ENCODE measurements around the gene OR8A1. TPM values are rescaled to one million over a fixed set of nuclear protein-coding genes. Genes with fewer than 3 reads are reported as not detected.

OR8A1 gene
- total RNA-seq, 6 donors from 2014 or later, result not detected

DNA sequence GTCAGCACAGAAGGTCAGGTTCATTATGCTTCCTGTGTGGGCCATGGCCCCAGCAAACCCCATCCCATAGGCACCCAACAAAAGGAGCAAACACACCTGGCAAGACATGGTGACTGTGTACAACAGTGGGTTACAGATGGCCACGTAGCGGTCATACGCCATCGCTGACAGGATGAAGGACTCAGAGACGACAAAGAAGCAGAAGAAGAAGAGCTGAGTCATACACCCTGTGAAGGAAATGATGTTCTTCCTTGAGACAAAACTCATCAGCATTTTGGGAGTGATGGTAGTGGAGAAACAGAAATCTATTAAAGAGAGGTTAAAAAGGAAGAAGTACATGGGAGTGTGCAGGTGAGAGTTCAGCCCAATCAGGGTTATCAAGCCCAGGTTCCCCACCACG is 26.7 kb upstream of the OR8A1 start:
- DNase-seq (no peak), ATAC-seq (ENCODE audit: low FRiP score in 2 of 2) (no peak)
- Histone ChIP-seq H3K27me3 (no peaks in the 10 kb centered on the region), H3K4me1 (no peaks in the 10 kb centered on the region), H3K4me3 (no peak overlapping the region), H3K9me3 (no peaks in the 10 kb centered on the region), H3K36me3 (no peaks in the 10 kb centered on the region), H3K27ac (no peak overlapping the region)
- WGBS, 2 donors, result 66 to 81% methylated on average over 6 of the region's 6 CpGs
- TF ChIP-seq POLR2AphosphoS5 (IDR thresholded peaks at IDR 0.05) (no peak), EP300 (IDR thresholded peaks at IDR 0.05) (no peak), POLR2A (IDR thresholded peaks at IDR 0.05) (no peak)
- TF ChIP-seq, protein P1, sequence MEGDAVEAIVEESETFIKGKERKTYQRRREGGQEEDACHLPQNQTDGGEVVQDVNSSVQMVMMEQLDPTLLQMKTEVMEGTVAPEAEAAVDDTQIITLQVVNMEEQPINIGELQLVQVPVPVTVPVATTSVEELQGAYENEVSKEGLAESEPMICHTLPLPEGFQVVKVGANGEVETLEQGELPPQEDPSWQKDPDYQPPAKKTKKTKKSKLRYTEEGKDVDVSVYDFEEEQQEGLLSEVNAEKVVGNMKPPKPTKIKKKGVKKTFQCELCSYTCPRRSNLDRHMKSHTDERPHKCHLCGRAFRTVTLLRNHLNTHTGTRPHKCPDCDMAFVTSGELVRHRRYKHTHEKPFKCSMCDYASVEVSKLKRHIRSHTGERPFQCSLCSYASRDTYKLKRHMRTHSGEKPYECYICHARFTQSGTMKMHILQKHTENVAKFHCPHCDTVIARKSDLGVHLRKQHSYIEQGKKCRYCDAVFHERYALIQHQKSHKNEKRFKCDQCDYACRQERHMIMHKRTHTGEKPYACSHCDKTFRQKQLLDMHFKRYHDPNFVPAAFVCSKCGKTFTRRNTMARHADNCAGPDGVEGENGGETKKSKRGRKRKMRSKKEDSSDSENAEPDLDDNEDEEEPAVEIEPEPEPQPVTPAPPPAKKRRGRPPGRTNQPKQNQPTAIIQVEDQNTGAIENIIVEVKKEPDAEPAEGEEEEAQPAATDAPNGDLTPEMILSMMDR (IDR thresholded peaks at IDR 0.05), result no peak

DNA sequence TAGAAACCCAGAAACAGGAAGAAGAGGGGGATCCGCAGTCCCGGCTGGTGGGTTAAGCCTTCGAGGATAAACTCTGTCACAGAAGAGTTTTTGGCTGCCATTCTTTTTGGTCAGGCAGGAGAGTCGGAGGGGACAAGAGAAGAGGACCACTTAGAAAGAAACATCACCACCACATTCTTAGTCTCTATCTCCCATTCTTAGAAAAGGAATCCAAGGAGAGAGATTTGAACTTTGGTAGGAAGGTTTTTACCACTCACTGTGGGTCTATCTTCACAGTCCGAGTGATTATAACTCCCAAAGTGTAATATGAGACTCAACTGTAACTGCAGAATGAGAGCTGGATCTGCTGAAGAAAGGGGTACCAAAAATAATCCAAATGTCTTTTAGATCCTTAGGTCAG is 26.2 kb upstream of the OR8A1 start, which contains the start of gene OR8B12:
Gene OR8B12, minus strand, starts transcription at position 101 of the 400 bp plus-strand sequence. Its CDS starts 0 bp downstream, at position 101.
- ATAC-seq (ENCODE audit: low FRiP score in 2 of 2) (no peak), DNase-seq (no peak)
- Histone ChIP-seq H3K27ac (no peak within 1 kb of the TSS), H3K9me3 (no peaks in the 10 kb centered on the region), H3K4me3 (no peak within 1 kb of the TSS), H3K27me3 (no peaks in the 10 kb centered on the region), H3K36me3 (no peaks in the 10 kb centered on the region), H3K4me1 (no peaks in the 10 kb centered on the region)
- 86% methylated on average over 5 of the region's 5 CpGs for WGBS, 2 donors
- TF ChIP-seq, protein P1 (IDR thresholded peaks at IDR 0.05), result no peak
- TF ChIP-seq POLR2A (IDR thresholded peaks at IDR 0.05) (no peak), POLR2AphosphoS5 (IDR thresholded peaks at IDR 0.05) (no peak), EP300 (IDR thresholded peaks at IDR 0.05) (no peak)

DNA sequence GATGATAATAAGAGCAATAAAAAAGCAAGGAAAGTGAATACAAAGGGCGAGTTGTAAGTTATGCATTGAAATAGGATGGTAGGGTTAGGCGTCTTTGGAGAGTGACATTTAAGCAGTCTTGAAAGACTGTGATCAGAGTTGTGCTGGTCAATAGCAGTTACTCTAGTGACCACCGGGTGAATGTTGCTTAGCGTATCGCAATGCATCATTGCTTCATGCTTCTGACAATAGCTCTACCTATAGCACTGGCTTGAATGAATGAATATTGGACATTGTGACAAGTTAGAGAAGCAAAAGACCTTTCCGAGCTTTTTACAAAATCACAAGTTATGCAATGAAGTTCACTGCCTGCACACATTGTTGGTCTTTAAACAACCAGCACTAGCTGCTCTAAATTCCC is 18.6 kb upstream of the OR8A1 start:
- Histone ChIP-seq H3K27ac (no peak overlapping the region), H3K4me1 (no peaks in the 10 kb centered on the region), H3K4me3 (no peak overlapping the region), H3K9me3 (no peaks in the 10 kb centered on the region), H3K27me3 (no peaks in the 10 kb centered on the region), H3K36me3 (no peaks in the 10 kb centered on the region)
- DNase-seq (no peak), ATAC-seq (ENCODE audit: low FRiP score in 2 of 2) (no peak)
- WGBS, 2 donors, result 79 to 83% methylated on average over 6 of the region's 6 CpGs
- TF ChIP-seq, protein P1 (IDR thresholded peaks at IDR 0.05), result no peak
- no peak for TF ChIP-seq POLR2AphosphoS5 (IDR thresholded peaks at IDR 0.05)

DNA sequence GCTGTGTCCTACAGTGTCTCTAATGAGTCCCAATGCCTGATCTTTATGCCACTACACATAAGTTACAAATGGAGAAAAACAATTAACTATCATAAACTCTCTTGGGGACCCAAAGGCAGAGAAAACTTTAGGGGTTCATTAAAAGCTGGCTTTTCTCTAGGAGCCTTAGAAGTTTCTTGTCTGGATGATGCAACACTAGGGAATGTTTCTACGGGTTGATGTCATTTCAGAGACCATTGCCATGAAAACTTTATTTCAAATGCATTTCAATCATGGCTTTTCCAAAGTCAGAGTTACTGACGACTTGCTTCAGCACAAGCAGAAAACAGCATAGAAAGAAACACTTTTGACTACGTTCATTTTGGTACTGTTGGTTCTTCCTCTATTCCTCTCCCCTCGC is 17.8 kb upstream of the OR8A1 start:
- no peaks in the 10 kb centered on the region for H3K27me3 ChIP-seq
- TF ChIP-seq POLR2AphosphoS5 (IDR thresholded peaks at IDR 0.05), result no peak
- TF ChIP-seq, protein P1 (IDR thresholded peaks at IDR 0.05), result no peak
- TF ChIP-seq POLR2A (IDR thresholded peaks at IDR 0.05), result no peak
- no peak for TF ChIP-seq EP300 (IDR thresholded peaks at IDR 0.05)
- H3K4me1 ChIP-seq, result no peaks in the 10 kb centered on the region
- H3K4me3 ChIP-seq, result no peak overlapping the region
- H3K27ac ChIP-seq, result no peak overlapping the region
- H3K36me3 ChIP-seq, result no peaks in the 10 kb centered on the region
- no peaks in the 10 kb centered on the region for H3K9me3 ChIP-seq
- DNase-seq, result no peak
- no peak for ATAC-seq (ENCODE audit: low FRiP score in 2 of 2)
- WGBS, 2 donors, result 78 to 83% methylated on average over 4 of the region's 4 CpGs

DNA sequence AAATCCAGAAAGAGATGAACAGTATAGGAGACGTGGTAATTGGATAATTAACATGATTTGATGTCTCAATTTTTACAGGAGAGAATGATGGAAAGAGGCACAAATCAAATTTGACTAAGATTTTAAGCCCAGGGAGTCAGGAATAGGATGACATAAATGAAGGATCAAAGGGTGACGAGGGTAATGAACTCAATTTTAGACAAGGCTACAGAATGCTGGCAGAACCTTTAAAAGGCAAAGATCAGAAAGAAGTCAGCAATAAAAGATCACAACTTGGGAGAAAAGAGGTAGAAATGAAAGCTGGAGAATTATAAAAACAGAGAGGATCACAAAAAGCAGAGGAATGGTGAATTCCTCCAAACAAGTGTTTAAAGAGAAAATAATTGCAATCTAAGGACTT is 13.0 kb upstream of the OR8A1 start:
- DNase-seq, result no peak
- no peak overlapping the region for H3K27ac ChIP-seq

More for the DNA sequence above, 13.0 kb upstream of the OR8A1 start:
- H3K27me3 ChIP-seq, result no peaks in the 10 kb centered on the region
- H3K4me1 ChIP-seq, result no peaks in the 10 kb centered on the region
- no peak overlapping the region for H3K4me3 ChIP-seq
- WGBS, 2 donors, result 62 to 65% methylated on average over 2 of the region's 2 CpGs
- no peaks in the 10 kb centered on the region for H3K36me3 ChIP-seq
- H3K9me3 ChIP-seq, result no peaks in the 10 kb centered on the region
- no peak for ATAC-seq (ENCODE audit: low FRiP score in 2 of 2)
- TF ChIP-seq, protein P1 (IDR thresholded peaks at IDR 0.05), result no peak
- TF ChIP-seq POLR2A (IDR thresholded peaks at IDR 0.05) (no peak), EP300 (IDR thresholded peaks at IDR 0.05) (no peak)
